Vagina (tissue), 2 donors: ENCODE measurements around the gene ACTR1A.

Experiments used
- CTCF ChIP-seq, 3 experiments: fragments of 450-650 bp in 2 of 3; fragments of 200-600 bp in 1 of 3; sonication (generic) in 1 of 3; IDR thresholded peaks; one replicate each; pipeline ENCODE4 v1.5.1; 2017 to 2019; ENCODE audit warnings: antibody characterized with exemption in 3 of 3, mild to moderate bottlenecking in 2 of 3, moderate library complexity in 2 of 3
- POLR2A ChIP-seq, 2 donors: fragments of 450-650 bp; IDR thresholded peaks; one replicate each; pipeline ENCODE4 v1.6.1; 2017; ENCODE audit warnings: antibody characterized with exemption in 2 of 2, mild to moderate bottlenecking in 2 of 2, moderate library complexity in 2 of 2
- POLR2AphosphoS5 ChIP-seq, 2 donors: sonication (generic); formaldehyde crosslinking; IDR thresholded peaks; one replicate each; pipeline ENCODE4 v1.9.0; 2017; ENCODE audit warnings: antibody characterized with exemption in 2 of 2, mild to moderate bottlenecking in 2 of 2, low read depth in 1 of 2; ENCODE audit not compliant: insufficient read depth in 1 of 2

DNA sequence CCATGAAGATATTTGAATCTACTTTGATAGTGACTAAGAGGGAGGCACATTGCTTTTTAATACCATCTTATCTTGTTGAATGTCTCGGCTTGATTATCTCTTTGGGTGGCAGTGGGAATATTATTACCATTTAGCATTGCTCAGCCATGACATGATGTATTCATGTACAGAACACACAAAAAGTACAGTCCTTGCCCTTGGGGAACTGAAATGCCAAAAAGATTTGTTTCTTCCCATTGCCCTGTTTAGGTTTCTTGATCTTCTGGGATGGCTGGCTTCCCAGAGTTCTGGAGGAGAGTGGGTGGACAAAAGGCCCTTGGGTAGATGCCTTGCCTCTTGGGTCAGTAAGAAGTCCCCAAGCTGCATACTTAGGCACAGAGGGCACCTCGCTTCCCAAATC, 25.0 kb upstream of the ACTR1A start:
- TF ChIP-seq CTCF (IDR thresholded peaks at IDR 0.05) (no peak), POLR2A (IDR thresholded peaks at IDR 0.05) (no peak), POLR2AphosphoS5 (IDR thresholded peaks at IDR 0.05; ENCODE audit: insufficient read depth in 1 of 2, low read depth in 1 of 2) (no peak)
